AG09319 (cell line): ENCODE results near the gene BNIP1.
A peak's percentile ranks its signal among the peaks of the same experiment; 100 is the strongest.

ENCODE experiments used
- DNase-seq: peaks from one replicate; pipeline ENCODE4 v3.0.0-alpha.2; 2010; ENCODE audit warnings: low read depth; ENCODE audit errors: extremely low read depth
- CTCF ChIP-seq: IDR thresholded peaks from 2 replicates; pipeline ENCODE4 v1.5.1; 2011; ENCODE audit warnings: low read depth, mild to moderate bottlenecking, inconsistent platforms, low read length, moderate library complexity

BNIP1 gene, protein sequence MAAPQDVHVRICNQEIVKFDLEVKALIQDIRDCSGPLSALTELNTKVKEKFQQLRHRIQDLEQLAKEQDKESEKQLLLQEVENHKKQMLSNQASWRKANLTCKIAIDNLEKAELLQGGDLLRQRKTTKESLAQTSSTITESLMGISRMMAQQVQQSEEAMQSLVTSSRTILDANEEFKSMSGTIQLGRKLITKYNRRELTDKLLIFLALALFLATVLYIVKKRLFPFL

GRCh38 chr5:173144200-173145176 is at the start of gene BNIP1:
TSS of gene BNIP1 (plus strand) at chr5:173144531. CDS start at chr5:173144546, 15 bp downstream.
- peak; percentile 81 for DNase-seq
- TF ChIP-seq CTCF: peak; percentile 43

DNA sequence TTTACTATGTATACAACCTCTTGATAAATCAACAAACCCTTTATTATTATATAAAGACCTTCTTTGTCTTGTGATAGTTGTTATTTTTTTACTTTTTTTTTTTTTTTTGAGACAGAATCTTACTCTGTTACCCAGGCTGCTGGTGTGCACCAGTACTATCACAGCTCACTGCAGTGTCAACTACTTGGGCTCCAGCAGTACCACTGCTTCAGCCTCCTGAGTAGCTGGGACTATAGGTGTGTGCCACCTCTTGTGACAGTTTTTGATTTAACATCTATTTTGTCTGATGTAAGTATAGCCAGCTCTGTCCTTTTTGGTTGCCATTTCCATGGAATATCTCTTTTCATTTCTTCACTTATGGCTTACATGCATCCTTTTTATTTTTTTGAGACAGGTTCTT is 45.5 kb upstream of the BNIP1 start:
- no peak for DNase-seq
- TF ChIP-seq CTCF: no peak

GRCh38 chr5:173099461-173099860 is 44.9 kb upstream of the BNIP1 start:
- DNase-seq: no peak
- TF ChIP-seq CTCF: no peak

DNA sequence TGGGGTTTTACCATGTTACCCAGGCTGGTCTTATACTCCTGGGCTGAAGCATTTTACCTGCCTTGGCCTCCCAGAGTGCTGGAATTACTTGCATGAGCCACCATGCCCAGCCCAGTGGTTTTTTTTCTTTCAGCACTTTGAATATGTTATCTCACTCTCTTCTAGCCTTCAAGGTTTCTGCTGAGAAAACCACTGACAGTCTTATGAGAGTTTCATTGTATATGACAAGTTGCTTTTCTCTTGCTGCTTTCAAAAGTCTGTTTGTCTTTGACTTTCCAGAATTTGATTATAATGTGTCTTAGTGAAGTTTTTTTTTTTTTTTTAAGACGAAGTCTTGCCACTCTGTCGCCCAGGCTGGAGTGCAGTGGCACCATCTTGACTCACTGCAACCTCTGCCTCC is 43.1 kb upstream of the BNIP1 start:
- no peak for TF ChIP-seq CTCF
- DNase-seq: no peak

DNA sequence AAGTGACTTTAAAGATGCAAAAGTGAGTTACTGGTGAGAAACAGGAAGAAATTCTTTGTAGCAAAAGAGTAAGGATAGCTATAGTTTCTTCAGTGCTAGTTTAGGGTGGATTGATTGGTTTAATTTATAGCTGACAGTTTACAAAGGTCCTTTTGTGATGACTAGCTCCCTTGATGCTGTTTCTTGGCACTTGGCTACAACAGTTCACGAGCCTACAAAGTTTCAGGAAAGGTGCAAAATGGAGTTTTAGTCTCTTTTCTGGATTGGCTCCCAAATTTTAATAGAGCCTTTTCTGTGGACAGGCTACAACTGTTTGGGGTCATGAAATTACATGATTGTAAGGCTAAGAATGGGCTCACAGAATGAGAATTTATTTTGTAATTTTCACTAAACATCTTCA is 40.9 kb upstream of the BNIP1 start:
- no peak for DNase-seq
- no peak for TF ChIP-seq CTCF

DNA sequence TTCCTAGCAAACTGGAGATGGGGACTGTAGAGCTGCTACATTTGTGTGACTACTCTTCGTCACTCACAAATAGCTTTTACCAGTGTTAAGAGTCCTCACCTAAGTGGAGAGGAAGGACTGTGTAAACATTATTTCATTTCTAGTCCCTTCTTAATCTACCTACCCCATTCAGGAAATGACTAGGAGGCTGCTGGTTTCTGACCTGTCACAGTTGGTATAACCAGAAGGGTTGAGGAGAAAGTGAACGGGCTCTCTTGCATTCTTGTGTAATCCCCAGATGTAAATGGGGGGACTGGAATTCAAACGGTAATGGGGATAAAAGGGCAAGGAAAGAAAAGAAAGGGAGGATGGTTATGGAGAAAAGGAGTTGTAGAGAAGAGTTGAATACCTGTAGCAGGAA is 35.4 kb upstream of the BNIP1 start:
- DNase-seq: no peak
- TF ChIP-seq CTCF: no peak

- DNase-seq: no peak
- TF ChIP-seq CTCF: no peak
These were observed 29.8 kb upstream of the BNIP1 start for GRCh38 chr5:173114536-173114935.
